NT2/D1 (cell line): ENCODE measurements around the gene NDUFS4.
"Not testable (repeated sequence)": the region's sequence is repeated elsewhere in the genome, so short reads cannot be mapped to it uniquely, and the experiment has no call there.

Experiments used
- DNase-seq: peaks from one replicate; pipeline ENCODE4 v3.0.0-alpha.2; 2011; ENCODE audit warnings: low read depth, low spot score
- H3K27me3 ChIP-seq: 2 replicates; pipeline ENCODE4 v1.6.0; 2011; ENCODE audit warnings: mild to moderate bottlenecking; ENCODE audit not compliant: insufficient read length, insufficient read depth
- H3K36me3 ChIP-seq: 2 replicates; pipeline ENCODE4 v1.6.1; 2011; ENCODE audit warnings: mild to moderate bottlenecking, low read length, mixed read lengths; ENCODE audit not compliant: insufficient read depth, insufficient read length
- H3K4me1 ChIP-seq: 2 replicates; pipeline ENCODE4 v1.5.1; 2011; ENCODE audit not compliant: insufficient read depth, insufficient read length
- H3K4me3 ChIP-seq: 2 replicates; pipeline ENCODE4 v1.5.1; 2011; ENCODE audit warnings: low read depth; ENCODE audit not compliant: insufficient read length
- H3K9ac ChIP-seq: 2 replicates; pipeline ENCODE4 v1.6.0; 2011; ENCODE audit warnings: low read depth; ENCODE audit not compliant: insufficient read length
- H3K9me3 ChIP-seq: 2 replicates; pipeline ENCODE4 v1.5.1; 2011; ENCODE audit warnings: mild to moderate bottlenecking, low read length; ENCODE audit not compliant: insufficient read depth
- SUZ12 ChIP-seq: IDR thresholded peaks from 2 replicates; pipeline ENCODE4 v1.6.1; 2011; ENCODE audit not compliant: insufficient read length, insufficient read depth; ENCODE audit errors: extremely low read depth
- YY1 ChIP-seq: IDR thresholded peaks from 2 replicates; pipeline ENCODE4 v1.6.1; 2011; ENCODE audit not compliant: insufficient read length, insufficient read depth
- ZNF274 ChIP-seq: IDR thresholded peaks from 2 replicates; pipeline ENCODE4 v1.6.1; 2011; ENCODE audit warnings: mild to moderate bottlenecking, low read depth, low read length

Gene NDUFS4

GRCh38 chr5:53678981-53679660, 118.7 kb downstream of the NDUFS4 start:
- no peak for DNase-seq
- Histone ChIP-seq H3K27me3 (no peaks in the 10 kb centered on the region), H3K4me1 (no peaks in the 10 kb centered on the region), H3K9me3 (no peaks in the 10 kb centered on the region), H3K4me3 (no peak overlapping the region), H3K36me3 (peaks cover 7% of the 10 kb centered on the region), H3K9ac (no peak overlapping the region)
- TF ChIP-seq ZNF274: no peak
- no peak for TF ChIP-seq YY1
- TF ChIP-seq SUZ12: no peak

DNA sequence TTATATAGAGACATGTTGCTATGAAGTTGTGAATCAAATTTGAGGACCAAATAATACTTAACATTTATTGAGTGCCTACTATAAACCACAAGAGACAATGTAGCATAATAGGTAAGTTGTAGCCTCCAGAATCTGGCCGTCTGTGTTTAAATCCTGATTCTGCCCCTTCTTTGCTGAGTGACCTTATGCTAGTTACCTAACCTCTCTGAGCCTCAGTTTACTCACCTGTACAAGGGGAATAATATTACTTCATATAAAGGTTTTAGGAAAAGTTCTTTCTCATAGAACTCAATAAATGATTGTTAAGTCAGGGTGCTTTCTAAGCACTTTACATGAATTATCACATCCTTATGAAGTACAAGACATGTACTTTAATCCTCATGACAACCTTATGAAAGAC, 120.6 kb downstream of the NDUFS4 start:
- Histone ChIP-seq H3K4me1 (no peaks in the 10 kb centered on the region), H3K27me3 (no peaks in the 10 kb centered on the region), H3K9me3 (no peaks in the 10 kb centered on the region), H3K4me3 (no peak overlapping the region), H3K36me3 (peaks cover 7% of the 10 kb centered on the region), H3K9ac (no peak overlapping the region)
- TF ChIP-seq SUZ12: no peak
- TF ChIP-seq YY1: no peak
- no peak for TF ChIP-seq ZNF274
- DNase-seq: no peak

- DNase-seq: no peak
- no peaks in the 10 kb centered on the region for H3K27me3 ChIP-seq
- peaks cover 28% of the 10 kb centered on the region for H3K9me3 ChIP-seq
- H3K36me3 ChIP-seq: no peaks in the 10 kb centered on the region
- H3K4me3 ChIP-seq: no peak overlapping the region
- H3K4me1 ChIP-seq: no peaks in the 10 kb centered on the region
- TF ChIP-seq ZNF274 (no peak), SUZ12 (no peak), YY1 (no peak)
- no peak overlapping the region for H3K9ac ChIP-seq
Measured at GRCh38 chr5:53691014-53691413, 130.6 kb downstream of the NDUFS4 start.

DNA sequence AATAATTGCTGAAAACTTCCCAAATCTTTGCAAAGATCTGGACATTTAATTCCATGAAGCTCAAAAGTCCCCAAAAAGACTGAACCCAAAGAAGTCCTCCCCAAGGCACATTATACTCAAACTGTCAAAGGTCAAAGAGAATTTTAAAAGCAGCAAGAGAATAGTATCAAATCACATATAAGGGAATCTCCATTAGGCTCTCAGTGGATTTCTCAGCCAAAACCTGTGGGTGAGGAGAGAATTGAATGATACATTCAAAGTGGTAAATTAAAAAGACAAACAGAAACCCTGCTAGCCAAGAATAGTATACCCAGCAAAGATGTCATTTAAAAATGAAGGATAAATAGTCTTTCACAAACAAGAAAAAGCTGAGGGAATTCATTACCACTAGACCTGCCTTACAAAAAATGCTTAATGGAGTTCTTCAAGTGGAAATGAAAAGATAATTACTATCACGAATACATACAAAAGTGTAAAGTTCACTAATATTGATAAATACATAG, 134.1 kb downstream of the NDUFS4 start:
- no peak overlapping the region for H3K4me3 ChIP-seq
- TF ChIP-seq ZNF274 (no peak), YY1 (no peak), SUZ12 (no peak)
- H3K9me3 ChIP-seq: peaks cover 29% of the 10 kb centered on the region
- no peaks in the 10 kb centered on the region for H3K4me1 ChIP-seq
- no peak overlapping the region for H3K9ac ChIP-seq
- H3K36me3 ChIP-seq: no peaks in the 10 kb centered on the region
- no peak for DNase-seq
- H3K27me3 ChIP-seq: no peaks in the 10 kb centered on the region

DNA sequence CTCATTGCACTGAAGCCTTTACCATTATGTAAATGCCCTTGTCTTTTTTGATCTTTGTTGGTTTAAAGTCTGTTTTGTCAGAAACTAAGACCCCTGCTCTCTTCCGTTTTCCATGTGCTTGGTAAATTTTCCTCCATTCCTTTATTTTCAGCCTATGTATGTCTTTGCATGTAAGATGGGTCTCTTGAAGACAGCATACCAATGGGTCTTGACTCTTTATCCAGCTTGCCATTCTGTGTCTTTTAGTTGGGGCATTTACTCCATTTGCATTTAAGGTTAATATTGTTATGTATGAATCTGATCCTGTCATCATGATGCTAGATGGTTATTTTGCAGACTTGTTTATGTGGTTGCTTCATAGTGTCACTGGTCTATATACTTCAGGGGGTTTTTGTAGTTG, 150.0 kb downstream of the NDUFS4 start:
- not testable (repeated sequence) for DNase-seq, H3K4me3 ChIP-seq, H3K4me1 ChIP-seq, H3K36me3 ChIP-seq, H3K27me3 ChIP-seq, H3K9ac ChIP-seq
- H3K9me3 ChIP-seq: peaks cover 16% of the 10 kb centered on the region; the same call in 1 of the 2 replicates

GRCh38 chr5:53712327-53712726, 151.9 kb downstream of the NDUFS4 start:
- no peaks in the 10 kb centered on the region; the same call in 1 of the 2 replicates for H3K9me3 ChIP-seq
- TF ChIP-seq SUZ12 (no peak), YY1 (no peak), ZNF274 (no peak)

DNA sequence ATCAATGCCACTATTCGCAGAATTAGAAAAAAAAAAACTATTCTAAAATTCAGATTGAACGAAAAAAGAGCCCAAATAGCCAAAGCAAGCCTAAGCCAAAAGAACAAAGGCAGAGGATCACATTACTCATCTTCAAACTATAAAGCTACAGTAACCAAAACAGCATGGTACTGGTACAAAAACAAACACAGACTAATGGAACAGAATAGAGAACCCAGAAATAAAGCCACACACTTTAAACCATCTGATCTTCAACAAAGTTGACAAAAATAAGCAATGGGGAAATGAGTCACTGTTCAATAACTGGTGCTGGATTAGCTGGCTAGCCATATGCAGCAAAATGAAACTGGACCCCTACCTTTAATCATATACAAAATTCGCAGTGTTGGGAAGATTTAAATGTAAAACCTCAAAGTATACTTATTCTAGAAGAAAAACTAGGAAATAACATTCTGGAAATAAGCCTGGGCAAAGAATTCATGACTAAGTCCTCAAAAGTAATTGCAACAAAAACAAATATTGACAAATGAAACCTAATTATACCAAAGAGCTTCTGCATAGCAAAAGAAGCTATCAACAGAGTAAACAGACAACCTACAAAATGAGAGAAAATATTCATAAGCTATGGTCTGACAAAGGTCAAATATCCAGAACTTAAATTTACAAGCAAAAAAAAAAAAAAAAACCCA, 153.7 kb downstream of the NDUFS4 start:
- Histone ChIP-seq H3K9me3 (no peaks in the 10 kb centered on the region; the same call in 1 of the 2 replicates), H3K4me3 (no peak overlapping the region), H3K36me3 (no peaks in the 10 kb centered on the region), H3K4me1 (no peaks in the 10 kb centered on the region), H3K27me3 (no peaks in the 10 kb centered on the region), H3K9ac (no peak overlapping the region)
- TF ChIP-seq SUZ12: no peak
- TF ChIP-seq YY1: no peak
- no peak for TF ChIP-seq ZNF274
- DNase-seq: no peak

More at GRCh38 chr5:53712327-53712726, 151.9 kb downstream of the NDUFS4 start:
- H3K36me3 ChIP-seq: no peaks in the 10 kb centered on the region
- no peak for DNase-seq
- no peak overlapping the region for H3K9ac ChIP-seq
- no peaks in the 10 kb centered on the region for H3K27me3 ChIP-seq
- no peaks in the 10 kb centered on the region for H3K4me1 ChIP-seq
- H3K4me3 ChIP-seq: no peak overlapping the region
